Upper lobe of left lung (tissue), 4 donors: ENCODE results near the gene GRAMD4.

Experiments
- CTCF ChIP-seq, 6 experiments: fragments of 450-650 bp in 4 of 6; fragments of 200-600 bp in 2 of 6; sonication (generic) in 2 of 6; IDR thresholded peaks; one replicate each; pipeline ENCODE4 v1.5.1; 2016 to 2019; ENCODE audit warnings: antibody characterized with exemption in 6 of 6
- POLR2A ChIP-seq, 4 donors: fragments of 450-650 bp; IDR thresholded peaks; one replicate each; pipeline ENCODE4 v1.5.1; 2016 to 2017; ENCODE audit warnings: antibody characterized with exemption in 4 of 4, mild to moderate bottlenecking in 2 of 4
- POLR2AphosphoS5 ChIP-seq, 2 donors: sonication (generic); formaldehyde crosslinking; IDR thresholded peaks; one replicate each; pipeline ENCODE4 v1.5.1; 2017; ENCODE audit warnings: antibody characterized with exemption in 2 of 2

GRCh38 chr22:46672731-46673130 is 52.5 kb downstream of the GRAMD4 start:
- TF ChIP-seq POLR2A (IDR thresholded peaks at IDR 0.05) (no peak), CTCF (IDR thresholded peaks at IDR 0.05) (no peak), POLR2AphosphoS5 (IDR thresholded peaks at IDR 0.05) (no peak)
